A549 (cell line): ENCODE results near the gene PHF21B.

ENCODE experiments used
- CTCF ChIP-seq: fragments of >200 bp; sonication (Bioruptor Twin); formaldehyde crosslinking; IDR thresholded peaks from 3 replicates; pipeline ENCODE4 v1.5.1; 2016
- JUNB ChIP-seq: fragments of >200 bp; sonication (Bioruptor Twin); formaldehyde crosslinking; IDR thresholded peaks from 2 replicates; pipeline ENCODE4 v1.6.1; 2016
- KDM1A ChIP-seq: fragments of 200-600 bp; sonication (generic); IDR thresholded peaks from 2 replicates; pipeline ENCODE4 v1.6.1; 2016; ENCODE audit warnings: low read depth, mild to moderate bottlenecking
- MYC ChIP-seq: IDR thresholded peaks from 2 replicates; pipeline ENCODE4 v1.6.1; 2012; ENCODE audit warnings: mild to moderate bottlenecking, inconsistent platforms, low read length, improper control_type of control experiment, borderline replicate concordance
- RFX5 ChIP-seq: fragments of 450-650 bp; IDR thresholded peaks from 2 replicates; pipeline ENCODE4 v1.7.1; 2014; ENCODE audit warnings: antibody characterized with exemption, mild to moderate bottlenecking, moderate library complexity
- USF2 ChIP-seq: fragments of 450-650 bp; IDR thresholded peaks from 2 replicates; pipeline ENCODE4 v1.6.1; 2014; ENCODE audit warnings: antibody characterized with exemption
- ZC3H11A ChIP-seq: fragments of 450-650 bp; IDR thresholded peaks from 2 replicates; pipeline ENCODE4 v1.6.1; 2014; ENCODE audit warnings: antibody characterized with exemption, mild to moderate bottlenecking

- TF ChIP-seq CTCF (no peak), MYC (no peak), JUNB (no peak), KDM1A (no peak), ZC3H11A (no peak), USF2 (no peak), RFX5 (no peak)
Measured at GRCh38 chr22:45045208-45045607, 35.4 kb upstream of the PHF21B start.
